NT2/D1 (cell line): ENCODE results near the gene MPEG1.

Experiments used
- SUZ12 ChIP-seq: IDR thresholded peaks from 2 replicates; pipeline ENCODE4 v1.6.1; 2011; ENCODE audit not compliant: insufficient read length, insufficient read depth; ENCODE audit errors: extremely low read depth
- ZNF274 ChIP-seq: IDR thresholded peaks from 2 replicates; pipeline ENCODE4 v1.6.1; 2011; ENCODE audit warnings: mild to moderate bottlenecking, low read depth, low read length

GRCh38 chr11:59181746-59182456 lies 30.8 kb downstream of the MPEG1 start:
- TF ChIP-seq ZNF274 (no peak), SUZ12 (no peak)
